PFSK-1 (cell line): ENCODE measurements around the gene ZBP1.

Experiments
- POLR2AphosphoS5 ChIP-seq: IDR thresholded peaks from 2 replicates; pipeline ENCODE4 v1.6.1; 2012; ENCODE audit warnings: low read depth, mild to moderate bottlenecking, control low read depth, low read length, moderate library complexity
- TF ChIP-seq, protein P1 (sequence below), 2 experiments: IDR thresholded peaks; 2 replicates each; pipeline versions ENCODE4 v1.6.1 to v1.8.0; 2011 to 2012; ENCODE audit warnings: low read depth in 2 of 2, low read length in 2 of 2, control low read depth in 1 of 2, inconsistent platforms in 1 of 2, mild to moderate bottlenecking in 1 of 2, moderate library complexity in 1 of 2; ENCODE audit not compliant: insufficient read depth in 1 of 2

DNA sequence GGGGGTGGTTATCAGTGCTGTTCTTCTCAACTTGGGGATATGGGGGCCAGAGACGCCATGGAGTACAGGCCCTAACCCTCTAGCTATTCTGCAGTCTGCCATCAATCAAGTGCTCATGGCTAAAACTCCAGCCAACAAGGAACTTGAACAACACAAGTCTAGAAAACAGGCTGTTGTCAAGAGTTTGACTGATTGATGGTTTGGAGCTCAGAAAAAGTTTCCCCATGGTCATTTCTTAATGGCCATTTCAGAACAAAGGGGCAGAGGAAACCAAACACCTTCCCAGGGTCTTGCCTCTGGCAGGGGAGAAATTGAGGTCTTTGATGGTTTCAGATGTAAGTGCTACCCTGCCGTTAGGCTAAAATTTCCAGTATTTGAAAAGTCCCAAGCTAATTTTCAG lies 44.2 kb downstream of the ZBP1 start:
- TF ChIP-seq, protein P1, sequence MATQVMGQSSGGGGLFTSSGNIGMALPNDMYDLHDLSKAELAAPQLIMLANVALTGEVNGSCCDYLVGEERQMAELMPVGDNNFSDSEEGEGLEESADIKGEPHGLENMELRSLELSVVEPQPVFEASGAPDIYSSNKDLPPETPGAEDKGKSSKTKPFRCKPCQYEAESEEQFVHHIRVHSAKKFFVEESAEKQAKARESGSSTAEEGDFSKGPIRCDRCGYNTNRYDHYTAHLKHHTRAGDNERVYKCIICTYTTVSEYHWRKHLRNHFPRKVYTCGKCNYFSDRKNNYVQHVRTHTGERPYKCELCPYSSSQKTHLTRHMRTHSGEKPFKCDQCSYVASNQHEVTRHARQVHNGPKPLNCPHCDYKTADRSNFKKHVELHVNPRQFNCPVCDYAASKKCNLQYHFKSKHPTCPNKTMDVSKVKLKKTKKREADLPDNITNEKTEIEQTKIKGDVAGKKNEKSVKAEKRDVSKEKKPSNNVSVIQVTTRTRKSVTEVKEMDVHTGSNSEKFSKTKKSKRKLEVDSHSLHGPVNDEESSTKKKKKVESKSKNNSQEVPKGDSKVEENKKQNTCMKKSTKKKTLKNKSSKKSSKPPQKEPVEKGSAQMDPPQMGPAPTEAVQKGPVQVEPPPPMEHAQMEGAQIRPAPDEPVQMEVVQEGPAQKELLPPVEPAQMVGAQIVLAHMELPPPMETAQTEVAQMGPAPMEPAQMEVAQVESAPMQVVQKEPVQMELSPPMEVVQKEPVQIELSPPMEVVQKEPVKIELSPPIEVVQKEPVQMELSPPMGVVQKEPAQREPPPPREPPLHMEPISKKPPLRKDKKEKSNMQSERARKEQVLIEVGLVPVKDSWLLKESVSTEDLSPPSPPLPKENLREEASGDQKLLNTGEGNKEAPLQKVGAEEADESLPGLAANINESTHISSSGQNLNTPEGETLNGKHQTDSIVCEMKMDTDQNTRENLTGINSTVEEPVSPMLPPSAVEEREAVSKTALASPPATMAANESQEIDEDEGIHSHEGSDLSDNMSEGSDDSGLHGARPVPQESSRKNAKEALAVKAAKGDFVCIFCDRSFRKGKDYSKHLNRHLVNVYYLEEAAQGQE (IDR thresholded peaks at IDR 0.05; ENCODE audit: insufficient read depth in 1 of 2, low read depth in 2 of 2, low read length in 2 of 2): no peak
- TF ChIP-seq POLR2AphosphoS5: no peak
